ENCODE data around the gene PPEF1. TPM values are rescaled to one million over a fixed set of nuclear protein-coding genes. Genes with fewer than 3 reads are reported as not detected.
"Not testable (repeated sequence)": the region's sequence is repeated elsewhere in the genome, so short reads cannot be mapped to it uniquely, and the experiment has no call there.

Gene PPEF1
- total and polyA plus RNA-seq, 11 donors: 0.11 to 0.82 (median 0.60) TPM; not detected in 4

DNA sequence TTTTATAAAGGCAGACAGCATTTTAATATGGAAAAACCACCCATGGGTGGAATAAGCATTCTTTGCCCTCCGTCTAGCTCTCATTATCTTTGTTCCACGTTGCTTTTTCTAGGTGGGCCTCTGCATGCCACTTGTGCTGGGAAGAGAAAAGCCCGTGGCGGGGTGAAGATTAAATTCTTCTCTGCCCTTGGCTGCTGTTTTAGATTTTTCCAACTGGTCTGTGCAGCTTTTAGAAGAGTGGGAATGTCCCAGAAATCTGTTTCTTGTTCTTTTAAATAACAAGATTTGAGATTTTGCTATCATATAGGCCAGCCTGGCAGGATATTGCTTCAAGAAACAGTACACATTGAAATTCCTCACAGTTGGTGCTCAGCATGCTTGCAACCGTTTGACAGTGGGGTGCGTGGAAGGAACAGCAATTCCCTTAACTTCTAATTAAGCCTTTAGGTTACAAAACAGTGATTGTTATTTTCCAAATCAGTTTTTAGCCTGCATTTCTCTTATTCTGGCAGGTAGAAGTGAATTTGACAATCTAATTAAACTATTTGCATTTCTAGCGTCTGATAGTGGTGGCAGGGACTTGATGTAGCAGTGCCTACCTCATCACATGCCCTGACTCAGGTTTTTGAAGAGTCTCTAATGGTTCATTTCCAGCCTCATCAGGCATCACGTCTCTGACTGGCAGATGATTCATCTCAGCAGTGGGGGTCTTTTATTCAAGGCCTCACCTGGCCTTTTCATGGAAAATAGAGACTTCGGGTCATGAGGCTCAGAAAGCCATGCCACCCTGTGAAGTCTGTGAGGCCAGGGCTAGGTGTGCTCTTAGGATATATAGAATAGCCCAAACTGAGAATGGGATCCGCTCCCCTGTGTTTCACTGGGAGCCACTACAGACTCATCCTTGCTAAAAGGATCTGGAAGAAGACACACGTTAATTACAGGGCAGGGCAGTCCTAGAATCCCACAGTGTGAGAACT lies 50.8 kb downstream of the PPEF1 start:
- H3K4me3 ChIP-seq: no peak overlapping the region
- H3K27ac ChIP-seq: no peak overlapping the region
- peaks cover 0 to 2% (median 0%) of the 10 kb centered on the region in 9 donors for H3K27me3 ChIP-seq
- 60 to 76% (median 69%) methylated on average over 11 of the region's 11 CpGs for WGBS, 4 donors
- no peaks in the 10 kb centered on the region for H3K9me3 ChIP-seq
- intact Hi-C loops (cut with DNase I): no loop called here
- no peak for TF ChIP-seq POLR2A (IDR thresholded peaks at IDR 0.05)
- TF ChIP-seq, protein P1, sequence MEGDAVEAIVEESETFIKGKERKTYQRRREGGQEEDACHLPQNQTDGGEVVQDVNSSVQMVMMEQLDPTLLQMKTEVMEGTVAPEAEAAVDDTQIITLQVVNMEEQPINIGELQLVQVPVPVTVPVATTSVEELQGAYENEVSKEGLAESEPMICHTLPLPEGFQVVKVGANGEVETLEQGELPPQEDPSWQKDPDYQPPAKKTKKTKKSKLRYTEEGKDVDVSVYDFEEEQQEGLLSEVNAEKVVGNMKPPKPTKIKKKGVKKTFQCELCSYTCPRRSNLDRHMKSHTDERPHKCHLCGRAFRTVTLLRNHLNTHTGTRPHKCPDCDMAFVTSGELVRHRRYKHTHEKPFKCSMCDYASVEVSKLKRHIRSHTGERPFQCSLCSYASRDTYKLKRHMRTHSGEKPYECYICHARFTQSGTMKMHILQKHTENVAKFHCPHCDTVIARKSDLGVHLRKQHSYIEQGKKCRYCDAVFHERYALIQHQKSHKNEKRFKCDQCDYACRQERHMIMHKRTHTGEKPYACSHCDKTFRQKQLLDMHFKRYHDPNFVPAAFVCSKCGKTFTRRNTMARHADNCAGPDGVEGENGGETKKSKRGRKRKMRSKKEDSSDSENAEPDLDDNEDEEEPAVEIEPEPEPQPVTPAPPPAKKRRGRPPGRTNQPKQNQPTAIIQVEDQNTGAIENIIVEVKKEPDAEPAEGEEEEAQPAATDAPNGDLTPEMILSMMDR (IDR thresholded peaks at IDR 0.05): no peak
- DNase-seq: no peak
- ATAC-seq: no peak
- no peaks in the 10 kb centered on the region for H3K4me1 ChIP-seq
- no peaks in the 10 kb centered on the region for H3K36me3 ChIP-seq

DNA sequence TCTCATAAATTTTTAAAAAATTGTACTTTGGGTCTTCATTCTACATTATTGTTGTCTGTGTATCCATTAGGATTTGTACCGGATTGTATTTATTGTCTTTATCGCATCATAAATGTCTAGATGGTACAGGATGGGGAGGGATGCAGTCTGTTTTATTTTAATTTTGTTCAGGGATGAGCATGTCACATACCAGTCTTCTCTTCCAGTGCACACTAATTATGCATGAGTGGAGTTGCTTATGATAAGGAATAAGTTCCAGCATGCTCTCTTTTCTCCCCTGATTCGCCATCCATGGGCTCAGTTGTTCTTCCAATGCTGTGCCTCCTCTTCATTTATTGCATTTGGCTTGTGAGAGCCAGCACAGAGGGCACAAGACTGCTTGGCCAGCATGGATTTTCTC lies 54.3 kb downstream of the PPEF1 start:
- Histone ChIP-seq H3K27me3 (peaks cover 0 to 2% (median 0%) of the 10 kb centered on the region in 9 donors), H3K27ac (no peak overlapping the region), H3K9me3 (no peaks in the 10 kb centered on the region), H3K4me3 (no peak overlapping the region), H3K4me1 (no peaks in the 10 kb centered on the region), H3K36me3 (no peaks in the 10 kb centered on the region)
- WGBS, 4 donors: 76 to 98% (median 90%) methylated on average over 3 of the region's 3 CpGs
- intact Hi-C loops (cut with DNase I): no loop called here
- TF ChIP-seq, protein P1 (IDR thresholded peaks at IDR 0.05): no peak
- no peak for TF ChIP-seq POLR2A (IDR thresholded peaks at IDR 0.05)
- DNase-seq: no peak
- ATAC-seq: no peak

DNA sequence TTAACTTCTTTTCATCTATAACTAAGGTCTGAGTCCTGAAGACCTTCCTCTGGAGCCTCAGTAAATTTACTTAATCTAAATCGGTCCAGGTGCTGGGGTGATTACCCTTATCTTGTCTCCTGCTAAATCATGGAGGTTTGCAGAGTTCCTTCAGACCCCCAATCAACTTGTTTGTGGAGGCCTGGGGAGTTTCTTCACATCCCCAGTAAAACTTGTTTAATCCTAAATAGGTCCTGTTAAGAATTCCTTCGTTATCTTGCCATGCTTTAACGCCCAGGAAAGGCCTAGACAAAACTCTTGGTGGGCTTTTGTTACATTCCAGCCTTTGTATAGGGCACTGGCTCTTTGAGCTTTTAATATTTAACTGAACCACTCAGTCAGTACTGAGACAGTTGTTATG lies 55.7 kb downstream of the PPEF1 start:
- H3K4me3 ChIP-seq; DNase-seq; H3K27ac ChIP-seq; H3K36me3 ChIP-seq; H3K27me3 ChIP-seq; ATAC-seq; H3K4me1 ChIP-seq; H3K9me3 ChIP-seq; intact Hi-C loops (cut with DNase I): not testable (repeated sequence)
- 60 to 81% (median 70%) methylated on average over 3 of the region's 3 CpGs for WGBS, 4 donors

DNA sequence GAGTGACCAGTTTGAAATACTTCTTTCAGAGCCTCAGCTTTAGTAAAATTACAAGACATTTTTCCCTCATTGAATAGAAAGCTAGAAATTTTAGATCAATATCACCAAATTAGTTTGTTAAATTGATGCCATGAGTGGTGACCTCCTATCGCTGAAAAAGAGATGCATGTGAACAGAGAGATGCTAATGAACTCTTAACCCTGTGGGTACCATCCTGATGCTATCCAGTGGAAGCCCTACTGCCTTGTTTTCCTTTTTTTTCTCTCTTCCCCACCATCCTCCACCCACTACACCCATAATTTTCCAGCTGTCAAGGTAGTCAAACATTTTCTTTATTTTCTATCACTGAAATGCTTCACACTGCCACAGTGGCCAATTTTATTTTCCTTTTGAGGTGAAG lies 61.9 kb downstream of the PPEF1 start:
- intact Hi-C loops (cut with DNase I): no loop called here
- no peaks in the 10 kb centered on the region for H3K4me1 ChIP-seq
- no peaks in the 10 kb centered on the region for H3K27me3 ChIP-seq
- H3K4me3 ChIP-seq: no peak overlapping the region
- TF ChIP-seq, protein P1 (IDR thresholded peaks at IDR 0.05): no peak
- TF ChIP-seq POLR2A (IDR thresholded peaks at IDR 0.05): no peak
- ATAC-seq: no peak
- 24 to 52% (median 39%) methylated on average over 1 of the region's 1 CpG for WGBS, 4 donors
- no peak overlapping the region for H3K27ac ChIP-seq
- H3K9me3 ChIP-seq: peaks cover 0 to 20% (median under 1%) of the 10 kb centered on the region in 12 donors
- no peaks in the 10 kb centered on the region for H3K36me3 ChIP-seq
- no peak for DNase-seq
